Uterus (tissue), 4 donors: ENCODE results near the gene EMILIN2. TPM values are rescaled to one million over a fixed set of nuclear protein-coding genes. Genes with fewer than 3 reads are reported as not detected.

Experiments used
- DNase-seq, 2 donors: peaks; one replicate each; pipeline ENCODE4 v3.0.0-alpha.2; 2019 to 2020
- H3K27ac ChIP-seq, 2 donors: fragments of 200-600 bp; sonication (generic); 1 replicate in 1 of 2; 2 replicates in 1 of 2; pipeline ENCODE4 v1.5.1; 2016 to 2018
- H3K27me3 ChIP-seq, 2 donors: fragments of 200-600 bp; sonication (generic); one replicate each; pipeline ENCODE4 v1.5.1; 2018 to 2019; ENCODE audit warnings: control low read depth in 1 of 2
- H3K36me3 ChIP-seq, 2 donors: fragments of 200-600 bp; sonication (generic); one replicate each; pipeline ENCODE4 v1.5.1; 2019; ENCODE audit warnings: control low read depth in 1 of 2
- H3K4me1 ChIP-seq, 2 donors: fragments of 200-600 bp; sonication (generic); one replicate each; pipeline ENCODE4 v1.5.1; 2018 to 2019; ENCODE audit warnings: control low read depth in 1 of 2
- H3K4me3 ChIP-seq, 2 donors: fragments of 200-600 bp; sonication (generic); 1 replicate in 1 of 2; 2 replicates in 1 of 2; pipeline ENCODE4 v1.5.1; 2018 to 2019; ENCODE audit warnings: mild to moderate bottlenecking in 1 of 2
- H3K9me3 ChIP-seq, 2 donors: fragments of 200-600 bp; sonication (generic); one replicate each; pipeline ENCODE4 v1.5.1; 2019; ENCODE audit warnings: control low read depth in 1 of 2
- CTCF ChIP-seq, 4 experiments: fragments of 200-600 bp in 2 of 4; fragments of 450-650 bp in 2 of 4; sonication (generic) in 2 of 4; IDR thresholded peaks; one replicate each; pipeline ENCODE4 v1.5.1; 2016 to 2019; ENCODE audit warnings: antibody characterized with exemption in 4 of 4, mild to moderate bottlenecking in 2 of 4, moderate library complexity in 1 of 4
- POLR2A ChIP-seq, 2 donors: fragments of 450-650 bp; IDR thresholded peaks; one replicate each; pipeline ENCODE4 v1.6.1; 2016; ENCODE audit warnings: antibody characterized with exemption in 2 of 2, mild to moderate bottlenecking in 1 of 2, moderate library complexity in 1 of 2
- intact Hi-C: fragments of 100-400 bp; cut with DNase I; formaldehyde crosslinking; loops from one replicate; pipeline ENCODE4 v1.15.1; 2023; ENCODE audit warnings: low total_unique reads
- total RNA-seq, 4 donors: library from RNA; depleted of rRNA in 3 of 4; stranded (reverse); fragments of >200 nt in 3 of 4; gene quantifications; one replicate each; pipeline versions ENCODE4 v1.1.0 to v1.2.4, GENCODE V29; 2014 to 2023
- donor health status: DM: yes; HTN: yes; CAD: no.

Gene EMILIN2
- total RNA-seq, 4 donors from 2014 or later = 25.6 to 60.2 (median 43.2) TPM

- no peak for TF ChIP-seq POLR2A (IDR thresholded peaks at IDR 0.05)
- TF ChIP-seq CTCF (IDR thresholded peaks at IDR 0.05) = no peak
- peak overlapping the region; percentile 38 to 64 for H3K27ac ChIP-seq
- DNase-seq = no peak
- H3K27me3 ChIP-seq = no peaks in the 10 kb centered on the region
- no peaks in the 10 kb centered on the region for H3K9me3 ChIP-seq
- intact Hi-C loops = no loop called here
- H3K4me1 ChIP-seq = peaks cover 0 to 6% of the 10 kb centered on the region in 2 donors
- no peaks in the 10 kb centered on the region for H3K36me3 ChIP-seq
- H3K4me3 ChIP-seq = no peak overlapping the region
Observed at GRCh38 chr18:2916184-2916583, 69.4 kb downstream of the EMILIN2 start.

DNA sequence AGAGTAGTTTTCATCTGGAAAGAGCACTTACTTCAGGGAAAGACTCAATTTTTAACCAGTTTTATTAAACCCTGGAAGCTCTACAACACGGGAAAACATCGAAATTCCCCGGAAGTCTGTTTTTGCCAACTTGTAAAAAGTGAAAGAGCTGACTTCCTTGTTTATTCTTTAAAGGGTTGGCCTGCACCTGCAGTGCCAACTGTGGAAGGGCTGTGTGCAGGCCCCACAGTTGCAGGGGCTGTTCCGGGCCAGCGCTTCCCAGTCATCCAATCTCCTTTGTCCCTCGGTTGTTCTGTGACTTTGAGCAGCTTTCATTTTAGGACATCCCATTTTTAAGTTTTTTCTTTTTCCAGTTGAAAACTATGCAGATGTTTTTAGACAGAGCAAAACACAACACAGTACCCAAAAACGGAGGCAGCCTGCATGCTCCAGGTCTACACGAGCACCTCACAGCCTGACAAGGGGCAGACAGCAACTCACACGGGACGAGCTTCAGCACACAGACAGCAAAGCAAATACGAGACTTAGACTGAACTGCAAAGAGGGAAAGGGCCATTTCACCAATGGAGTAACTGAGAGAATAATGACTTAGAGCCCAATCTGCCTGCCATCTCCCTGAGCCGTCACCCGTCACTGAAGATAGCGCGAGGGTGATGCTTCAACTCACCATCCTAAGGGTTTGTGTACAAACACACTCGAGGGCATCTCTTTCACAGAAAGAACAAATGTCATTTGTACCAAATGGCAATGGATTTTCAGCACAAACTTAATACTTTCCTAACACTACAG is 70.6 kb downstream of the EMILIN2 start:
- TF ChIP-seq CTCF (IDR thresholded peaks at IDR 0.05) (no peak), POLR2A (IDR thresholded peaks at IDR 0.05) (no peak)
- Histone ChIP-seq H3K9me3 (no peaks in the 10 kb centered on the region), H3K27me3 (no peaks in the 10 kb centered on the region), H3K4me3 (no peak overlapping the region), H3K27ac (peak overlapping the region; percentile 38 to 64), H3K4me1 (peaks cover 0 to 6% of the 10 kb centered on the region in 2 donors), H3K36me3 (no peaks in the 10 kb centered on the region)
- intact Hi-C loops = no loop called here
- no peak for DNase-seq

DNA sequence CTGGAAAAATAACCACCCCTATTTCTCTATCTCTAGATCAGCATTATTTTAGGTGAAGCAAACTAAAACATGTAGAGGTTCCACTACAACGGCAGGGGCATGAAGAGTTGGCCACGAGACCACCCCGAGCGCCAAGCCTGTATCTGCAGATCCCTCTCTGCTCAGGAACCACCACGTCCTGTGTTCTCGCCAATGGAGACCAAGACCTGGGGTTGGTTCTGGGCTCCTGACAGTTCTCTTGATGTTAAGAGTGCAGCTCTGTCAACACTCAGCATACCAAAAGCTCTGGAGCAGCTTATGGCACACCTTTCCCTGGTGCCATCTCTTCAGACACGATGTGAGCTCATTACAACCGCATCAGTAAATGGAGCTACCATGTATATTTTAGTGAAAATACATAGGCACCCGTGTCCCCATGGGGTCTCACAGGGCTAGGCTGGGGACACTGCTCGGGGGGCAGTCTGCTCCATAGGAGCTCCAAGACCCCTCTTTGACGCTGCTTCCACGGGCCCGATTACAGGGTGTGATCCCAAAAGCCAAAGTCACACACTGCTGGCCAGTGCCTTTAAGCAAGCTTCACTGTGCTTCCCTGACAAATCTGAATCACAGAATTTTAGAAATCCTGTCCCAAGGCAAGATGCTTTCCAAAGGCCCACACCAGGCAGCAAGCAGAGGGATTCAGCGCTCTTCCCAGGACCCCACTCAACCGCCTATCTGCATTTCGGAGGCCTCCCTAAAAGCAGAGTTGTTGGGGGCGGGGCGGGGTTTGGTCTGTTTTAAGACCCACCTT is 72.2 kb downstream of the EMILIN2 start:
- H3K27me3 ChIP-seq = no peaks in the 10 kb centered on the region
- intact Hi-C loops = no loop called here
- no peak overlapping the region for H3K27ac ChIP-seq
- DNase-seq = no peak
- H3K9me3 ChIP-seq = no peaks in the 10 kb centered on the region
- peaks cover 0 to 6% of the 10 kb centered on the region in 2 donors for H3K4me1 ChIP-seq
- no peak for TF ChIP-seq CTCF (IDR thresholded peaks at IDR 0.05)
- TF ChIP-seq POLR2A (IDR thresholded peaks at IDR 0.05) = no peak
- no peaks in the 10 kb centered on the region for H3K36me3 ChIP-seq
- H3K4me3 ChIP-seq = no peak overlapping the region

- Histone ChIP-seq H3K27ac (no peak overlapping the region), H3K27me3 (no peaks in the 10 kb centered on the region), H3K4me1 (peaks cover 0 to 6% of the 10 kb centered on the region in 2 donors), H3K36me3 (no peaks in the 10 kb centered on the region), H3K4me3 (no peak overlapping the region), H3K9me3 (no peaks in the 10 kb centered on the region)
- intact Hi-C loops = no loop called here
- TF ChIP-seq CTCF (IDR thresholded peaks at IDR 0.05) (no peak), POLR2A (IDR thresholded peaks at IDR 0.05) (no peak)
- DNase-seq = no peak
Observed at GRCh38 chr18:2919600-2919999, 72.8 kb downstream of the EMILIN2 start.

GRCh38 chr18:2920027-2920426 is 73.2 kb downstream of the EMILIN2 start:
- Histone ChIP-seq H3K4me1 (peaks cover 0 to 6% of the 10 kb centered on the region in 2 donors), H3K27ac (no peak overlapping the region), H3K36me3 (no peaks in the 10 kb centered on the region), H3K9me3 (no peaks in the 10 kb centered on the region), H3K27me3 (no peaks in the 10 kb centered on the region), H3K4me3 (no peak overlapping the region)
- no peak for DNase-seq
- no peak for TF ChIP-seq POLR2A (IDR thresholded peaks at IDR 0.05)
- no peak for TF ChIP-seq CTCF (IDR thresholded peaks at IDR 0.05)
- intact Hi-C loops = loop anchor here (10.0 kb wide), 1 partner anchor 325 kb away; the partner anchor contains the start of gene MYL12A
